ENCODE measurements around the gene RARB.

- TF ChIP-seq POLR2A (IDR thresholded peaks at IDR 0.05) (no peak), CTCF (IDR thresholded peaks at IDR 0.05) (no peak), EP300 (IDR thresholded peaks at IDR 0.05) (no peak), POLR2AphosphoS5 (IDR thresholded peaks at IDR 0.05) (no peak)
These were observed 153.3 kb downstream of the RARB start for GRCh38 chr3:25581335-25581734.
